Measurements from ENCODE around the gene HOXA10. TPM values are rescaled to one million over a fixed set of nuclear protein-coding genes. Genes with fewer than 3 reads are reported as not detected.
A peak's percentile ranks its signal among the peaks of the same experiment; 100 is the strongest.

The HOXA10 gene
- polyA plus RNA-seq, 3 donors = 0.09 to 3.2 (median 0.33) TPM

DNA sequence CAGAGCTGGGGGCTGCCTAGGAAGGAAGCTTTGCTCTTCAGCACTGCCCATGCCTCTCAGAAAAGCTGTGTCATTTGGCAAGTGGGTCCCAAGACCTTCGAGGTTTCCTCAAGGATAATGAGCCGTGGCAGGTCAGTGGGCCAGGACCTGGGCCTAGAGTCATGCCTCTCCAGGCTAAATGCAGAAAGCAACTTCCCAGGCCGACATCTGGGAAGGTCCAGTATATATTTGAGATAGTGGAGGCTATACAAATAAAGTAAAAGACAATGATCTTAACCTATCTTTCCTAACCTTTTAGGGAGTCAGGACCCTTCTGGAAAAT is 2.4 kb upstream of the HOXA10 start:
- no CpG with 5 or more reads among the region's 3 CpGs for WGBS (ENCODE audit: insufficient coverage)
- H4K20me1 ChIP-seq (ENCODE audit: insufficient read depth, low read length) = no peaks in the 10 kb centered on the region
- H3K9me3 ChIP-seq (replicated peaks in 1 of 2; ENCODE audit: control insufficient read depth in 1 of 2, insufficient read depth in 1 of 2, low read length in 2 of 2) = peaks cover 14 to 18% of the 10 kb centered on the region in 2 donors
- Mint-ChIP-seq H3K36me3 (peaks cover 8 to 21% of the 10 kb centered on the region in 2 donors), H3K4me3 (peak overlapping the region in 1 of 2 donors; percentile 87), H3K4me1 (peaks cover 33% of the 10 kb centered on the region), H3K27ac (no peak overlapping the region), H3K27me3 (ENCODE audit: low read depth in 3 of 3) (peaks cover 84 to 95% (median 90%) of the 10 kb centered on the region in 3 donors), H3K9me3 (peaks cover 0 to 29% (median 10%) of the 10 kb centered on the region in 7 donors)
- no peak for DNase-seq
- H3K9ac ChIP-seq (ENCODE audit: insufficient read depth, low read length, poor library complexity, severe bottlenecking) = no peak overlapping the region
- H3K27me3 ChIP-seq (ENCODE audit: control insufficient read depth in 2 of 2, insufficient read depth in 2 of 2, low read length in 2 of 2) = peaks cover 49 to 98% of the 10 kb centered on the region in 2 donors
- no peak overlapping the region for H2AFZ ChIP-seq (ENCODE audit: insufficient read depth, low read depth, low read length, poor library complexity, severe bottlenecking)
- H3K4me3 ChIP-seq (replicated peaks in 1 of 3; ENCODE audit: low read depth in 2 of 3, low read length in 3 of 3) = no peak overlapping the region
- no peaks in the 10 kb centered on the region for H3K79me2 ChIP-seq (ENCODE audit: insufficient read depth, low read length)
- TF ChIP-seq, protein P1, sequence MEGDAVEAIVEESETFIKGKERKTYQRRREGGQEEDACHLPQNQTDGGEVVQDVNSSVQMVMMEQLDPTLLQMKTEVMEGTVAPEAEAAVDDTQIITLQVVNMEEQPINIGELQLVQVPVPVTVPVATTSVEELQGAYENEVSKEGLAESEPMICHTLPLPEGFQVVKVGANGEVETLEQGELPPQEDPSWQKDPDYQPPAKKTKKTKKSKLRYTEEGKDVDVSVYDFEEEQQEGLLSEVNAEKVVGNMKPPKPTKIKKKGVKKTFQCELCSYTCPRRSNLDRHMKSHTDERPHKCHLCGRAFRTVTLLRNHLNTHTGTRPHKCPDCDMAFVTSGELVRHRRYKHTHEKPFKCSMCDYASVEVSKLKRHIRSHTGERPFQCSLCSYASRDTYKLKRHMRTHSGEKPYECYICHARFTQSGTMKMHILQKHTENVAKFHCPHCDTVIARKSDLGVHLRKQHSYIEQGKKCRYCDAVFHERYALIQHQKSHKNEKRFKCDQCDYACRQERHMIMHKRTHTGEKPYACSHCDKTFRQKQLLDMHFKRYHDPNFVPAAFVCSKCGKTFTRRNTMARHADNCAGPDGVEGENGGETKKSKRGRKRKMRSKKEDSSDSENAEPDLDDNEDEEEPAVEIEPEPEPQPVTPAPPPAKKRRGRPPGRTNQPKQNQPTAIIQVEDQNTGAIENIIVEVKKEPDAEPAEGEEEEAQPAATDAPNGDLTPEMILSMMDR (IDR thresholded peaks at IDR 0.05) = no peak
- H3K27ac ChIP-seq (ENCODE audit: low read depth in 1 of 2, low read length in 2 of 2) = no peak overlapping the region
- intact Hi-C loops (cut with micrococcal nuclease) = no loop called here
- H3K4me2 ChIP-seq (replicated peaks; ENCODE audit: extremely low read depth, low read length, poor library complexity, severe bottlenecking) = no peak overlapping the region
- no peaks in the 10 kb centered on the region for H3K36me3 ChIP-seq (replicated peaks in 1 of 2; ENCODE audit: control insufficient read depth in 1 of 2, insufficient read depth in 2 of 2, low read length in 2 of 2)
- H3K4me1 ChIP-seq (ENCODE audit: control insufficient read depth in 1 of 2, insufficient read depth in 2 of 2, low read length in 2 of 2) = peaks cover 32 to 42% of the 10 kb centered on the region in 2 donors

- Histone ChIP-seq H2AFZ (ENCODE audit: insufficient read depth, low read depth, low read length, poor library complexity, severe bottlenecking) (no peak overlapping the region), H3K9ac (ENCODE audit: insufficient read depth, low read length, poor library complexity, severe bottlenecking) (no peak overlapping the region), H3K79me2 (ENCODE audit: insufficient read depth, low read length) (no peaks in the 10 kb centered on the region), H3K36me3 (replicated peaks in 1 of 2; ENCODE audit: control insufficient read depth in 1 of 2, insufficient read depth in 2 of 2, low read length in 2 of 2) (no peaks in the 10 kb centered on the region), H3K27ac (ENCODE audit: low read depth in 1 of 2, low read length in 2 of 2) (no peak overlapping the region), H3K4me1 (ENCODE audit: control insufficient read depth in 1 of 2, insufficient read depth in 2 of 2, low read length in 2 of 2) (peaks cover 32 to 45% of the 10 kb centered on the region in 2 donors), H3K9me3 (replicated peaks in 1 of 2; ENCODE audit: control insufficient read depth in 1 of 2, insufficient read depth in 1 of 2, low read length in 2 of 2) (peaks cover 14 to 23% of the 10 kb centered on the region in 2 donors), H3K4me2 (replicated peaks; ENCODE audit: extremely low read depth, low read length, poor library complexity, severe bottlenecking) (no peak overlapping the region), H3K27me3 (ENCODE audit: control insufficient read depth in 2 of 2, insufficient read depth in 2 of 2, low read length in 2 of 2) (peaks cover 53 to 98% of the 10 kb centered on the region in 2 donors), H3K4me3 (replicated peaks in 1 of 3; ENCODE audit: low read depth in 2 of 3, low read length in 3 of 3) (no peak overlapping the region), H4K20me1 (ENCODE audit: insufficient read depth, low read length) (no peaks in the 10 kb centered on the region)
- H3K4me3 Mint-ChIP-seq = peak overlapping the region in 1 of 2 donors; percentile 87
- TF ChIP-seq, protein P1 (IDR thresholded peaks at IDR 0.05) = no peak
- H3K27ac Mint-ChIP-seq = peak overlapping the region in 1 of 7 donors; percentile 72
- 95% methylated on average over 33 of the region's 40 CpGs for WGBS (ENCODE audit: insufficient coverage)
- H3K36me3 Mint-ChIP-seq = peaks cover 10 to 25% of the 10 kb centered on the region in 2 donors
- H3K4me1 Mint-ChIP-seq = peaks cover 35% of the 10 kb centered on the region
- intact Hi-C loops (cut with micrococcal nuclease) = no loop called here
- DNase-seq = no peak
- H3K9me3 Mint-ChIP-seq = peaks cover 0 to 31% (median 10%) of the 10 kb centered on the region in 7 donors
- peaks cover 85 to 96% (median 90%) of the 10 kb centered on the region in 3 donors for H3K27me3 Mint-ChIP-seq (ENCODE audit: low read depth in 3 of 3)
These were observed 1.8 kb upstream of the HOXA10 start for GRCh38 chr7:27175626-27176523.

Data from CD14-positive monocyte (primary cell).